ENCODE results near the gene GABRR2.

GABRR2 gene

DNA sequence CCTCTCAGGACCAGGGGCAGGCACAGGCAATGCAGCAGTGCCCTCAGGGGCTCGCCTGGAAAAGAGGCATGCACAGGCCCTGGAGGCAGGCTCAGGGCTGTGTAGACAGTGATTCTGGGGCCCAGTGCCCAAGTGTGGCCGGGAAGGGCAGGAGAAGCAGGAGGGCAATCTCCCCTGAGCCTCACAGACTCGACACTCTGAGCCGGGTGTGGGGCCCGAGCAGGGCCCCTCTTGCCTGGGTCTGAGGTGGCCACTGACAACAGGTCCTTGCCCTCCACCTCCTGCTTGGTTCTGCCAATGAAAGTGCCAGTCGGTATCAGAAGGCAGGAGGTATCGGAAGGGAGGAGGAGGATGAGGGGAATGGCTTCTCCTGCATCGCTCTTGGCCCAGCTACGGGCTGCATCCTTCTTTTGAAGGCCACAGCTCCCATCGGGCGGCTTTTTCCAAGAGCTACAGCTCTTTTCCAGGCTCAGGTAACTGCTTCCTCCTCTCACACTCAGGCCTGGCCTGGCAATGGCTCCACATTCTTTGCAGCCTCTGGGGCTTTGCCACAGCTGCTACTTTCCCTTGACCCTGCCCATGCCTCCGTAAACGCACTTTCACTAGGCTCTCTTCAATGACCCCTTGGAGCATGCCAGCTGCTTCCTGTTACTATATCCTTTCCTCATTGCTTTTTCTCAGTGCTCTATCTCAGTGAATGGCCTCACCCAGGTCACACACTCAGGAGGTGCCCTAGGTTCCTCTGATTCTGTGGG lies 24.5 kb downstream of the GABRR2 start:
- DNase-seq (ENCODE audit: low read depth) = no peak

DNA sequence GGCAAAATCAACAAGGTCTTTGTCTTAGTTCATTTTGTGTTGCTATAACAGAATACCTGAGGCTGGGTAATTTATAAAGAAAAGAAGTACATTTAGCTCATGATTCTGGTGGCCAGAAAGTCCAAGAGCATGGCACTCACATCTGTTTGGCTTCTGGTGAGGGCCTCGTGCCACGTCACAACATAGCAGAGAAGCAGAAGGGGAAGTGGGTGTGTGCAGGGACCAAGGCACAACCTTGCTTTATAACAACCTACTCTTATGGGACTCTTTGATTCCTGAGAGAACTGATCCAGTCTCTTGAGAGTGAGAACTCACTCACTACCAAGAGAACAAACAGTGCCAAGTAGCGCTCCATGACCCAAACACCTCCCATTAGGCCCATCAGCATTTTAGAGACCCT lies 25.4 kb downstream of the GABRR2 start:
- no peak for DNase-seq (ENCODE audit: low read depth)

DNA sequence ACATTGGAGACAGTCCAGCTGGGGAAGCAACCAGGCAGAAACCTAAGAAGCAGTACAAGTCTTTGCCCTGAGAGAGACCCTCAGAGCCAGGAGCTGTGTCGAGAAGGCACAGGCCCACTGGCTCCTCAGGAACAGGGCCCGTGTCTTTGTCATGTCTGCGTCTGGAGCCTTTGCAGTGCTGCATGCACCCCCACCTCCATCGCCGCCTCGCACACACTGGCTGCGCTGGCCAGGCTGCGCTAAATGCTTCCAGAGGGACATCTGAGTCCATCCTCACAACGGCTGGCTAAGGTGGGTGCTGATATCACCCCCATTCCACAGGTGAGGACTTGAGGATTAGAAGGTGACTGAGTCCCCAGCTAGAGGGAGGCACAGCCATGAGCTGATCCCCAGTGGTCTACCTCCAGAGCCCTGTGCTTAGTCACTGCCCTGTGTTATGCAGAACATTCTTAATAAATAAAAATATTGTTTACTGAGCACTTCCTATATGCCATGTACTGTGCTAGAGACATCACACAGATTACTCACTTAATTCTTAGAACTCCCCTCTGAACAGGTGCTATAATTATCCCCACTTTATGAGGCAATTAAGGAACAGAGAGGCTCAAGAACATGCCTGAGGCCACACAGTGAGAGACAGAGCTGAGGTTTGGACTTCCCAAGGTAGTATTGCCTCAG lies 27.6 kb downstream of the GABRR2 start:
- no peak for DNase-seq (ENCODE audit: low read depth)

DNA sequence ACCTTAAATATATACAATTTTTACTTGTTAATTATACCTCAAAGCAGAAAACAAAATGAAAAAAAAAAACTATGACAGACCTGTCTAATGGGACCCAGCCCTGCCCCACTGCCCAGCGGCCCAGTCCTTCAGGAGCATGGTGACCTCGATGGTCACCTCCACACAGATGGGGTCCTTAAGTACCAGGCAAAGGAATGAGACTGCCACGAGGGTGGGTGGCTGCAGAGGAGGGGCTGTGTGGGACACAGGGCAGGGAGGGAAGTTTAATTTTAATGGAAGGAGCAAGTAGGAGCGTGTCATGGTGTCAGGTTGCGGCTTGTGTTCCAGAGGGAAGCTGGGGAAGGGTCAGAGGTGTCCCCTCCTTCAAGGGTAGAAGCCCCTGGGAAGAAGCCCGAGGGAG lies 28.6 kb downstream of the GABRR2 start:
- DNase-seq (ENCODE audit: low read depth) = no peak

DNA sequence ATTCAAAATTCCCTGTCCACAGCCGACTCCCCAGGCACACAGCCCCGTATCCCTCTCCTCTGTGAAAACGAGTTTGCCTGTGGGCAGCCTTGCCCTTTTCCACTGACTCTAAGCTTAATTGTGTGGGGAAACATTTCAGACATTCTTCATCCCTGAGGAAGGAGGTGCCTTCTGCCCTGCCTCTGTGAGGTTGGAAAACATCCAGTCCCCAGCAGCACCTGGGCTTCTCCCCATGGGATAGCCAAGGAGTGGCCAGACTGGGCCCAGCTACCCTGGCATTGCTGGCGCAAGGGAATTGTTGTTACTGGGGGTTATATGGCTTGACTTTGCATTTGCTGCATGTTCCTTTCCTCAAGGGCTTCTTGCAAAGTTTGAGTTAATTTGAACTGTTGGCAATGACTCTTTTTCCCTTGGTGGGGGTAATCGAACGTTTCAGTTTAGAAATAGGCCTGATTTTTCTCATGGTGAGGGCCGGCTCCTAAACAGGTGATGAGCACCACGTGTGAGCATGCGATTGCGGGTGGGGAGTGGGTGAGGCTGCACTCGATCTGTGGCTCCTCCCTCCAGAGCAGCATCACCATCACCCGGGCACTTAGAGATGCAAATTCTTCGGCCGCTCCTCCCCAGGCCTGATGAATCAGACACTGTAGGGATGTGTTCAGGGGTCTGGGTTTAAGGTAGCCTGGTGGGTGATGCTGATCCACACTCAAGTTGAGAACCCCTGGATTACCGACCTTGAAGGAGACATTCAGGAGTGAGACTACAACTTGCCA lies 29.9 kb downstream of the GABRR2 start:
- DNase-seq (ENCODE audit: low read depth) = no peak

DNA sequence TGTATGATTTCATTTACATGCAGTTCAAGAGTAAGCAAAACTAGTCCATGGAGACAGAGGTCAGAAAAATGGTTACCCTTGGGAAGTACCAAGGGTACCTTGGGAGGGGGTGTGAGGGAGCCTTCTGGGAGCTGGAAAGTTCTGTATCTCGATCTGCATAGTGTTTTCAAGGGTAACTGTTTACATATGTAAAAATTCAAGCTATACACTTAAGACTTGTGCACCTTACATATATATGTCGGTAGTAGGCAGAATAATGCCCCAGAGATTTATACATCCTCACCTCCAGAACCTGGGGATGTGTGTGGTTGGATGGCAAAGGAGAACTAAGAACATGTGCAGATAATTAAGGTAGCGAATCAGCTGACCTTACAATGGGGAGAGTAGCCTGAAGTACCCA lies 31.0 kb downstream of the GABRR2 start:
- DNase-seq (ENCODE audit: low read depth) = no peak

DNA sequence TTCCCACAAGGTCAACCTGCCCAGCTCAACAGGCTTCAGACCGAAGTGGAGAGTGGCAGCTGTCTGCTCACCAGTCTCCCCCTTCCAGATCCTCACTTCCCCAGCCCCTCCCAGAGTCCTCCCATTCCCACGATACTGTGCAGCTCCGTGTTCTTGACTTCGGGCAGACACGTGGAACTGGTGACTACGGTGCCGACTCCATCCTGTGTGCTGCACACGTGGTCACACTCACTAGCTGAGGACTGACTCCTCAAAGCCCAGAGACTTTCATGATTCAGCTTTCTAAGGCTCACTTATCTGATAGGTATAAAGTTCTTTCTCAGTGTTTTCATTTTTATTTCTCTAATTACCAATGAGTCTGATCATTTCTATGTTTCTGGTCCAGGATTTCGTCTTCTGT lies 32.4 kb downstream of the GABRR2 start:
- DNase-seq (ENCODE audit: low read depth) = no peak

DNA sequence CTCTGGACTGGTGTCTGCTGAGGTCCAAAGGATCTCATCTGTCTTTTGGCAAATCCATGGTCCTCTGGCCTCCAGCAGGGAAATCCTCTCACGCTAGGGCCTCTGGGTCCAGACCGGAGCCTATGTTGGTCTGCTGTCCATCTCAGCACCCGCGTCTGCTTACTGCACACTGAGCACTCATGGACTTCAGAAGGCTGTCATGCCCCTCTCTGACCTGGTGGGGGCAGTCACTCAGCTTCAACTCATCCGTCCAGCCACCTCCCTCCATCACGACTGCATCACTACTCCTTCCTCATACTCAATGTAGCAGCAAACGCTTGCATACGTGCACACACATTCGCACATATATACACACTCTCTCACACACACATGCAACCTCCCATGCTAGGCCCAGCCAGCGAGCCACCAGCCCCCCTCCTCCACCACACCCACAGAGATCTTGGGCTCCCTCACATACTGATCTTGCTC lies 33.3 kb downstream of the GABRR2 start:
- no peak for DNase-seq (ENCODE audit: low read depth)

DNA sequence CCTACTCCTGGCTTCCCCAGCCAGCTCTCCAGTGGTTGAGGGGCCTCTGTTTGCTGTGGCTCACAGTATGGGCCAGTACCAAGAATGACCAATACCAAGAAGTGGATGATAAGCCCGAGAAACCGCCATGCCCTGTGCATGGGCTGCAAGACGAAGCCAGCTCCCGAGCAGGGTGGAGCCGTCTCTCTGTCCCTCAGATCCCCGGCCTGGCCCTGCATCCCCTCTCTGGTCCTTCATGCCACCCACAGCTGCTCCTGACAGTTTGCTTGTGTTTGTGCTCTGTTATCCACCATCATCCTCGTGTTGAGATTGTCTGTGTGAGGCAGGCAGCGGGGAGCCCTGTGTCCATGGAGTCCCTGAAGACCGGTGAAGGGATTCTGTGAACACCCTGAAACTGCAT lies 36.1 kb downstream of the GABRR2 start:
- no peak for DNase-seq (ENCODE audit: low read depth)

DNA sequence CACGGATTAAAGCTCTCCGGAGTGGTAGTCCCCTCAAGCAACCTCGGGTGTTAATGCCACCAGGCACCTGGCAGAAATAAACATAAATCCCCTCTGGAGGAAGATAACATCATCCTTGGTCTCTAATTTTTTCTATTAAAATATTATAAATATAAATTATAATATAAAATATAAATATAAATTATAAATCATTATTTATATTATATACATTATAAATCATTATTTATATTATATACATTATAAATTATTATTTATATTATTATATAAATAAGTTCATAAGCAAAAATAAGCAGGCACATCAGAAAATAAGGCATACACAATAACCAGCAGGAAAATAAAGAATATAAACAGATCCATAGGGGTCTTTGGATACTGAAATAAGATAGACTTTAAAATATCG lies 39.2 kb downstream of the GABRR2 start:
- DNase-seq (ENCODE audit: low read depth) = no peak

DNA sequence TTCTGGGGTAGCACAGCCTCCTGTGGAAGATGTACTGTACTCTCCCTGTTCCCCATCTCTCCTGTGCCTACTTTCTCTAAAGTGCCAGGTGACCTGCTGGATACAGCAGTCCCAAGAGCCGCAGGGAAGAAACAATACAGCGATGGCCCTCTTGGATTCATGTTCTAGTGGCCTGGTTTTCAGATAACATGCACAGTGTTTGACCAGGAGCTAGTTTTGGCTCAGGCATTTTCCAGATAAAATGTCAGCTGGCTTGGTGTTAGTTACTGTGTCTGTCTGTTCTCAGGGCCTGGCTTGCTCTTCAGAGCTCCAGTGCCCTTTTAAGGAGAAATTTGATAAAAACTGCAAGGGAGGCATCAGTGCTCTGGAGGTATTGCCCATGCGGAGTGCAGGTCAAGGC lies 41.3 kb downstream of the GABRR2 start:
- no peak for DNase-seq (ENCODE audit: low read depth)

DNA sequence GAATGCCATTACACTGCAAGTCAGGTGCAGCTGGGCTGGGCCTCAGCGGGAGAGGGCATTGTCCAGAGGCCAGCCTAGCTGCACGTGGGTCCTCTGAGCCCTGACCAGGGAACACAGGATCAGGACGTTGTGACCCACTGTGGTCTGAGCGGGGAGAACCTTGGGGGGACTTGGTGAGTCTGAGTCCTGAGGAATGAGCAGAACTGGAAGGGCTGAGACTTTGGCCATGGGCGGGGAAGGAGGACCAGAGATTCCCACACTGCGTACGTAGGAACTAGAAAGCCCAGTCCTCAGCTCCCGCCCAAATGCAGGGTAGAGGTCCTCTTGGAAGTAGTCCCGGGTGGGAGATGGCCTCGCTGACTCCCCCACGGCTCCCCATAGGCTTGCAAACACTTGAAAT lies 42.5 kb downstream of the GABRR2 start:
- no peak for DNase-seq (ENCODE audit: low read depth)

DNA sequence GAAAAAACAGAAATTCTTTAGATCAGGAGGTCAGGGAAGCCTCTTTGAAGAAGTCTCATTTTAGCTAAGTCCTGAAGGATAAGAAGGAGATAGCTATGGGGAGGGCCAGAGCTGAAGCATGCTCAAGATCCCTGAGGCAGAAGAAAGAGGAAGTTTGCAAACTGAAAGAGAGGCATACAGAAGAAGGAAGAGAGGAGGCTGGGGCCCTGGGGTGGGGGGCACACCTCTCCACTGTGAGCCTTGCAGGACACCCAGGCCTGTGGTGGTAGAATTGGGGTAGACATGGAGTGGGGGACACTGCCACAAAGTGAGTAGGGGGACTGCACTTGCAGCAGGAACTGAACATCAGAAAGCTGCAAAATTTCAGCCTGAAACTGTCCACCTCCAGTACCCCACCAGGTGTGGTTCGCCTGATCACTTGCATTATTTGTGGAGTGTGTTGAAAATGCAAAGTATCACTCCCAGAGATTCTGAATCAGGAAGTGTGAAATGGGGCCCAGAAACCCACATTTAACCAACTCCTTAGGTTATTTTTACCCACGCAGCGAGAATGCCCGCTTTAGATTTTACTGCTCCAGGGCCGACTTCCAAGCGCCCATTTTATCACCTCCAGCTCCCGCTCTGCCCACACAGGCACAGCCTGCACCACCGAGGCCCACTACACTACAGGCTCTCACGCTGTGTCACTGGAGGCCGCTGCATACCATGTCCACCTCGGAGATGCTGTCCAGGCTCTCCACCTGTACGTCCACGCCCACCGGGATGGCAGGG lies 44.0 kb downstream of the GABRR2 start:
- no peak for DNase-seq (ENCODE audit: low read depth)

DNA sequence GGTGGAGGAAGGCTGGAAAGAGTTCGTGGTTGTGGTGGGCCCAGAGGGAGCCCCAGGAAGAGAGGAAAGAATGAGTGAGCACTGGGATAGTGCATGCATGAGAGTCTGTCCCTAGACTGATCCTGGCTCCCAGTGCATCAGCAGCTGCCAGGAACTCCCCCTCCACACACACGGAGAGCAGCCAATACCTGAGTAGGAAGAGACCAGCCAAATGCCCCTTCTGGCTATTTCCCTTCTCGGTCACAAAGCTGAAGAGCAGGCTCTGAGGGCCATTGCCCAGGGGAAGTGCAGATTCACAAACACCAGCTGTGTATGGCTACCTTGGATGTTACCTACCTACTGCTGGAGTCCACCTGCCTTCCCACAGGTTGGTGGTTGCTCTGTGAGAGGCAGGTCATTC lies 45.1 kb downstream of the GABRR2 start:
- DNase-seq (ENCODE audit: low read depth) = no peak

DNA sequence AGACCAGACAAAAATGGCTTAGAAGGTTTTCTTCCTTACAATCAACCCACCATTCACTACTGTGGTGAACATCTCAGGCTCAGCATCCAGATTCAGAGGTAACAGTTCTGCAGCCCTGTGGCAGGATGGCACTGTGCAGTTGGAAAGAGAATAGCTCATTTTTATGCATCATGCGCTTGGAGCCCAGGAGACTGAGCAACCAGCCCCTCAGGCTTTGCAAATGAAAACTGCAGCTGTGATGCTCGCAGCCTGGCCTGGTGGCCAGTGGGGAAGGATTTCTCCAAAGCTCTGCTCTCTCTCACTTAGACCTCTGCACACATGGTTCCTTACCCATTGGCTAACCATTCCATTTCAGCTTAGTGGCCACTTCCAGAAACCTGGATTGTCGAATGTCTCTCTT lies 45.8 kb downstream of the GABRR2 start:
- DNase-seq (ENCODE audit: low read depth) = no peak

DNA sequence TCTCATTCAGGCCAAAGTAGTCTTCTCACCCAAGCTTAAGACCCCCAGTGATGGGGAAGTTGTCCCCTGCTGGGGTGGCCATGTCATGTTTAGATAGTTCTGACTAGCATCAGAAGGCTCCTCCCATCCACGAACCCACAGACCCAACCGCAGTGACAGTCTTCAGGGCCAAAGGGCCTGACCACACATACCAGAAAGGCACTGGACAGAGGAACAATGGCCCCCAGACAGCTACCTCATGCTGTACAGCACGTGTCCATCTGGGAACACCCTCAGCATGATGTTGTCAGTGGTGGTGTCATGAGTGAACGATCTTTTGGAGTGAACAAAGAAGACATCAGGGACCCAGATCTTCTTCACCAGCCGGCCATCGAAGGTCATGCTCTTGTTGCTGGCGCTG lies 46.3 kb downstream of the GABRR2 start:
- no peak for DNase-seq (ENCODE audit: low read depth)

DNA sequence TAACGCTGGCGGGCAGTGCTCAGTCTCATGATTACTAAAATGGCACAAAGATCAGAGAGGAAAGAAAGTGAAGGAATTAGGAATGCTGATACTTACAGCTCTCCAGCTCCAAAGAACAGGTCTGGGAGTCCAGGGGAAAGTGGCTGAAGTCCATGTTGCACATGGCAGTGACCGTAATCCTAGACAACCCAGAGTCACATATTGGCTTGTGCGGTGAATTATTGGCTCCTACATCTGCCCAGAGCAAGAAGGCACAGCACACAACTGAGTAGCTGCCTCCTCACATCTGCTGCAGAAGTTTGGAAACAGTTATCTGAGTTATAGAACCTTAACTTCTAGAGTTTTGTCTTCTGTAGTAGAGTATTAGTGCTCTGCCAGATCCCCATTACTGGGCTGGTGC lies 47.2 kb downstream of the GABRR2 start:
- DNase-seq (ENCODE audit: low read depth) = no peak

DNA sequence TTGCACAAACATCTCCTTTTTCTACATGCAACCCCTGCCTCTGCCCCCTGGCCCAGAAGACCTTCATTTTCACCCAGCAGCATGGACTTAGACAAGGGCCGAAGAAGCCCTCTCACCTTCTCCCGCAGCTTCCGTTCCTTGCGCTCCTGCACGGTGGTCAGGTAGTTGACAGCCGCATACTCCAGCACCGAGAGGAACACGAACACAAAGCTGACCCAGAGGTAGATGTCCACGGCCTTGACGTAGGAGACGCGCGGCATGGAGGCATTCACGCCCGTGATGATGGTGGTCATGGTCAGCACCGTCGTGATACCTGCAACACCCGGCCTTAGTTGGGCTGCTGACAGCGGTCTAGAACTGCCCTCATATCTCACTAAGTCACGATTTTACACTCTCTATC lies 50.8 kb downstream of the GABRR2 start:
- no peak for DNase-seq (ENCODE audit: low read depth)

DNA sequence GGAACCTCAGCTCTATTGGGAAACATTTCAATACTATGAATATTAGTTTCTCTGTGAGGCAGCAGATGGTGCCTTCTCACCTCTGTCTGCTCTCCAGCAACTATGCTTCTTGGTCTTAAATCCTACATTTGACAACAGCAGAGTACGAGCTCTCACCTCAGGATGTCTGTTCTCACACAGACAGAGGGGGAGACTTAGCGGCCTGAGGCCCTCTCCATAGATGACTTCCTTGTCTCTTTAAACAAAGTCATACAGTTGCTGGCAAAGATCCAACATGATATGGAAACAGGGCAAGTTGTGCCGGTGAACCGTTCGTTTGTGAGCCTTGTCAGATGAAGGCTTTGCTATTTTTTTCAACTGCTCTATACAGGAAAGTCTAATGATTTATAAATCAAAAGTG lies 54.3 kb downstream of the GABRR2 start:
- DNase-seq (ENCODE audit: low read depth) = no peak

DNA sequence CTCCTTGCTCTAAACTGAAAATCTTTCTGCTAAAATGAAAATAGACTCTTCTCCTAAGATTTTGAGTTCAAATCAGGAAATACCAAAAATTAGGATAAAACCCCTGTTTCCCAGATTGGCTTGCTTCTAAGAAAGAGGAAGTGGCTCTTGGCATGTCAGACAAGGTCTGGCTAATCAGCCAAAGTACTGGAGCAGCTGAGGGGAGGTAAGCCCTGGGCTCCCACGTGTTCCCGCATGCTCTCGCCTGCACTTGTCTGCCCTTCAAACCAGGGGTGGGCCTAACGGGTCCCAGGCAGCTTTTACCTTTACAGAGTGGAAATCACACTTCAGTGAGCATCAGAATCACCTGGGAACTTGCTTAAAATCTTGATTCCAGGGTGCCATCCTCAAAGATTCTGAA lies 54.8 kb downstream of the GABRR2 start:
- no peak for DNase-seq (ENCODE audit: low read depth)

DNA sequence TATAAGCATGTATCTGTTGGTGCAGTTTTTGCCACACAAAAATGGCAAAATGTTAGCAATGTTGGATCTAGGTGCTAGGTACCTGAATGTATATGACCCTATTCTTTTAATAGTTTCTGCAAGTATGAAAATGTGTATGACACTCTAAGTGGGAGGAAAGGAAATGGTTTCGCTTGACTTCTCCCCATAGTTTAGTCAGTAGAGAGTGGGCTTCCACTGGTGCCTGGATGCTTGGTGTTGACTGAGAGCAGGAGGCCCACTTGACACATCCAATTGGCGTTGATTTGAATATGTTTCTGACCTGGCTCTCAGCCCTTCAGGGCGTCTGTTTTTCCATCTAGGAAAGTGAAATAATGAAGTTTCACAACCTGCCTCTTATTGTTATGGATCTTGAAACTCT lies 56.2 kb downstream of the GABRR2 start:
- no peak for DNase-seq (ENCODE audit: low read depth)

DNA sequence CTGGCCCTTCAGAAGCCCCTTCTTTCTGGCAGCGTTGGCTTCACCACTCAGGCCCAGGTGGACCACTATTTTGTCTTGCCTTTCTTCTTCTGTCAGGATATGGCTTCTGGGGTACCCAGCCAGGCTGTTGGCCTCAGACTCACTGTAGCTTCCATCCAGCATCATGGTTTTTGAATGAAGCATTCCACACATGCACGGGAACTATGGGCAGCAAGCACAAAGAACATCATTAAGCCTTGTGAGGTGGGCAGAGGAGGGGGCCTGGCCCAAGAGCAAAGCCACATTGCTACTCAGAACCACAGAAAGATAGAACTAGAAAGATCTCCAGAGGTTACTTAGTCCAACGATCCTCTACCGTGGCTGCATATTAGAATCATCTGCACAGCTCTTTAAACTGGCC lies 57.3 kb downstream of the GABRR2 start:
- DNase-seq (ENCODE audit: low read depth) = no peak

Data from stimulated activated CD8-positive, alpha-beta memory T cell treated with anti-CD3 and anti-CD28 coated beads, Interleukin-12 subunit alpha, Interleukin-12 subunit beta, amount 100 ng/mL, for 4 hours (primary cell).